Fibroblast of lung (primary cell): ENCODE results near the gene HDAC4. TPM values are rescaled to one million over a fixed set of nuclear protein-coding genes. Genes with fewer than 3 reads are reported as not detected.

Experiments used
- DNase-seq, 2 donors: peaks; one replicate each; pipeline versions ENCODE4 v3.0.0 to v3.0.0-alpha.2; 2010; ENCODE audit warnings: low read depth in 2 of 2
- H2AFZ ChIP-seq: 2 replicates; pipeline ENCODE4 v1.5.1; 2012; ENCODE audit warnings: low read length, control low read depth, inconsistent platforms
- H3K27ac ChIP-seq: 2 replicates; pipeline ENCODE4 v1.5.1; 2011; ENCODE audit warnings: low read length, control low read depth; ENCODE audit not compliant: insufficient read depth
- H3K27me3 ChIP-seq: 2 replicates; pipeline ENCODE4 v1.5.1; 2011; ENCODE audit warnings: mild to moderate bottlenecking, low read length; ENCODE audit not compliant: control insufficient read depth, insufficient read depth
- H3K36me3 ChIP-seq: 2 replicates; pipeline ENCODE4 v1.5.1; 2011; ENCODE audit warnings: low read length; ENCODE audit not compliant: control insufficient read depth, insufficient read depth
- H3K4me1 ChIP-seq: 2 replicates; pipeline ENCODE4 v1.5.1; 2011; ENCODE audit warnings: low read length; ENCODE audit not compliant: control insufficient read depth, insufficient read depth; ENCODE audit errors: extremely low read depth
- H3K4me2 ChIP-seq: 2 replicates; pipeline ENCODE4 v1.5.1; 2011; ENCODE audit warnings: low read length, control low read depth; ENCODE audit not compliant: insufficient read depth; ENCODE audit errors: extremely low read depth
- H3K4me3 ChIP-seq, 4 experiments: fragments of 200-600 bp in 1 of 4; sonication (generic) in 1 of 4; replicated peaks in 1 of 4; 2 replicates each; pipeline ENCODE4 v1.5.1; 2011 to 2016; ENCODE audit warnings: low read length in 4 of 4, low read depth in 3 of 4, mild to moderate bottlenecking in 3 of 4, control low read depth in 2 of 4, inconsistent platforms in 1 of 4, mixed read lengths in 1 of 4; ENCODE audit not compliant: insufficient read depth in 1 of 4; ENCODE audit errors: control extremely low read depth in 1 of 4
- H3K79me2 ChIP-seq: 2 replicates; pipeline ENCODE4 v1.5.1; 2012; ENCODE audit warnings: mild to moderate bottlenecking, low read length, inconsistent platforms; ENCODE audit not compliant: control insufficient read depth, insufficient read depth
- H3K9ac ChIP-seq: 2 replicates; pipeline ENCODE4 v1.5.1; 2011; ENCODE audit warnings: mild to moderate bottlenecking, low read length, control low read depth; ENCODE audit not compliant: insufficient read depth
- H3K9me3 ChIP-seq: 2 replicates; pipeline ENCODE4 v1.5.1; 2012; ENCODE audit warnings: low read depth, low read length; ENCODE audit not compliant: control insufficient read depth, insufficient read depth
- H4K20me1 ChIP-seq: 2 replicates; pipeline ENCODE4 v1.5.1; 2011; ENCODE audit warnings: low read length; ENCODE audit not compliant: control insufficient read depth, insufficient read depth; ENCODE audit errors: extremely low read depth
- CTCF ChIP-seq, 2 donors: IDR thresholded peaks in 1 of 2; conservative IDR thresholded peaks in 1 of 2; 1 replicate in 1 of 2; 2 replicates in 1 of 2; pipeline ENCODE4 v1.5.1; 2011 to 2012; ENCODE audit warnings: low read length in 2 of 2, control low read depth in 1 of 2, inconsistent platforms in 1 of 2, low read depth in 1 of 2, mild to moderate bottlenecking in 1 of 2
- EZH2 ChIP-seq: IDR thresholded peaks from 2 replicates; pipeline ENCODE4 v1.5.1; 2012; ENCODE audit warnings: low read length, control low read depth, mild to moderate bottlenecking; ENCODE audit errors: missing control alignments
- polyA plus RNA-seq, 2 donors: library from polyadenylated mRNA; depleted of rRNA in 1 of 2; stranded (reverse) in 1 of 2; unstranded in 1 of 2; fragments of >200 nt; gene quantifications; 2 replicates each; pipeline ENCODE4 v1.2.1, GENCODE V29; 2011 to 2012; ENCODE audit warnings: missing spikeins in 1 of 2
- total RNA-seq: library from RNA; depleted of rRNA; stranded (reverse); fragments of >200 nt; gene quantifications from 2 replicates; pipeline ENCODE4 v1.2.1, GENCODE V29; 2014

Gene HDAC4
- total and polyA plus RNA-seq, 2 donors (not counting 1 experiment from before 2014, with no cell fraction given) = 7.4 to 19.8 TPM

- H3K4me2 ChIP-seq = no peak overlapping the region
- no peaks in the 10 kb centered on the region for H3K27me3 ChIP-seq
- H3K4me1 ChIP-seq = no peaks in the 10 kb centered on the region
- TF ChIP-seq CTCF (conservative IDR thresholded peaks at IDR 0.05 in 1 of 2, IDR thresholded peaks at IDR 0.05 in 1 of 2; ENCODE audit: low read depth in 1 of 2, low read length in 2 of 2) (no peak), EZH2 (no peak)
- H3K79me2 ChIP-seq = peaks cover 1% of the 10 kb centered on the region
- H3K27ac ChIP-seq = no peak overlapping the region
- H2AFZ ChIP-seq = no peak overlapping the region
- H4K20me1 ChIP-seq = no peaks in the 10 kb centered on the region
- no peak overlapping the region for H3K9ac ChIP-seq
- no peak overlapping the region for H3K4me3 ChIP-seq
- no peak for DNase-seq
- no peaks in the 10 kb centered on the region for H3K9me3 ChIP-seq
- no peaks in the 10 kb centered on the region for H3K36me3 ChIP-seq
Measured at GRCh38 chr2:239214725-239215124, 186.1 kb downstream of the HDAC4 start.

- no peaks in the 10 kb centered on the region for H3K79me2 ChIP-seq
- H3K4me1 ChIP-seq = no peaks in the 10 kb centered on the region
Measured at GRCh38 chr2:239213643-239214101, 187.1 kb downstream of the HDAC4 start.

GRCh38 chr2:239212929-239213642 is 187.7 kb downstream of the HDAC4 start:
- Histone ChIP-seq H3K4me2 (no peak overlapping the region), H3K9me3 (no peaks in the 10 kb centered on the region), H3K79me2 (no peaks in the 10 kb centered on the region), H3K4me3 (no peak overlapping the region), H3K27me3 (no peaks in the 10 kb centered on the region), H3K36me3 (no peaks in the 10 kb centered on the region), H3K27ac (no peak overlapping the region), H2AFZ (no peak overlapping the region), H3K4me1 (no peaks in the 10 kb centered on the region), H3K9ac (no peak overlapping the region), H4K20me1 (no peaks in the 10 kb centered on the region)
- no peak for DNase-seq
- TF ChIP-seq EZH2 (no peak), CTCF (conservative IDR thresholded peaks at IDR 0.05 in 1 of 2, IDR thresholded peaks at IDR 0.05 in 1 of 2; ENCODE audit: low read depth in 1 of 2, low read length in 2 of 2) (no peak)

More at GRCh38 chr2:239213643-239214101, 187.1 kb downstream of the HDAC4 start:
- Histone ChIP-seq H3K27ac (no peak overlapping the region), H3K9ac (no peak overlapping the region), H2AFZ (no peak overlapping the region), H3K27me3 (no peaks in the 10 kb centered on the region), H3K36me3 (no peaks in the 10 kb centered on the region), H3K4me2 (no peak overlapping the region), H3K9me3 (no peaks in the 10 kb centered on the region), H4K20me1 (no peaks in the 10 kb centered on the region), H3K4me3 (no peak overlapping the region)
- TF ChIP-seq CTCF (conservative IDR thresholded peaks at IDR 0.05 in 1 of 2, IDR thresholded peaks at IDR 0.05 in 1 of 2; ENCODE audit: low read depth in 1 of 2, low read length in 2 of 2) (no peak), EZH2 (no peak)
- DNase-seq = no peak
